HepG2 (cell line): ENCODE results near the gene ITGB3. TPM values are rescaled to one million over a fixed set of nuclear protein-coding genes. Genes with fewer than 3 reads are reported as not detected.

Experiments used
- CHD2 ChIP-seq: IDR thresholded peaks from 2 replicates; pipeline ENCODE4 v1.6.1; 2011; ENCODE audit warnings: low read depth, low read length, improper control_type of control experiment
- CREM ChIP-seq, 2 experiments: sonication (generic) in 1 of 2; formaldehyde crosslinking in 1 of 2; IDR thresholded peaks; 2 replicates each; pipeline versions ENCODE4 v1.4.0 to v1.6.1; 2016 to 2020; ENCODE audit warnings: antibody characterized with exemption in 1 of 2, mild to moderate bottlenecking in 1 of 2, missing genetic modification reagents in 1 of 2
- FLYWCH1 ChIP-seq: sonication (generic); formaldehyde crosslinking; IDR thresholded peaks from 2 replicates; pipeline ENCODE4 v1.8.1; 2023; ENCODE audit warnings: mild to moderate bottlenecking, missing genetic modification reagents
- GATAD1 ChIP-seq: IDR thresholded peaks from 2 replicates; pipeline ENCODE4 v1.6.1; 2016; ENCODE audit warnings: missing genetic modification reagents, missing compliant biosample characterization
- KMT2B ChIP-seq: IDR thresholded peaks from 2 replicates; pipeline ENCODE4 v1.6.1; 2016; ENCODE audit warnings: missing genetic modification reagents, missing compliant biosample characterization
- NFYB ChIP-seq: sonication (generic); formaldehyde crosslinking; IDR thresholded peaks from 2 replicates; pipeline ENCODE4 v1.4.0; 2020; ENCODE audit warnings: missing genetic modification reagents
- PHF5A ChIP-seq: IDR thresholded peaks from one replicate; pipeline ENCODE4 v1.6.1; 2018; ENCODE audit warnings: low read depth, missing genetic modification reagents; ENCODE audit not compliant: unreplicated experiment
- RFX5 ChIP-seq: IDR thresholded peaks from 2 replicates; pipeline ENCODE4 v1.6.1; 2011; ENCODE audit warnings: low read depth, low read length, improper control_type of control experiment
- SIN3A ChIP-seq: IDR thresholded peaks from 2 replicates; pipeline ENCODE4 v1.6.1; 2011; ENCODE audit warnings: low read depth, mild to moderate bottlenecking, control low read depth, low read length, borderline replicate concordance
- SMAD1 ChIP-seq: sonication (generic); formaldehyde crosslinking; IDR thresholded peaks from 2 replicates; pipeline ENCODE4 v1.4.0; 2020; ENCODE audit warnings: missing genetic modification reagents, low read depth, mild to moderate bottlenecking, borderline replicate concordance
- ZFP62 ChIP-seq: sonication (generic); formaldehyde crosslinking; IDR thresholded peaks from 2 replicates; pipeline ENCODE4 v1.4.0; 2020; ENCODE audit warnings: missing genetic modification reagents
- ZFP90 ChIP-seq: sonication (generic); formaldehyde crosslinking; IDR thresholded peaks from 2 replicates; pipeline ENCODE4 v1.8.0; 2022; ENCODE audit warnings: missing genetic modification reagents, mild to moderate bottlenecking, inconsistent platforms, borderline replicate concordance
- ZNF17 ChIP-seq: sonication (generic); formaldehyde crosslinking; IDR thresholded peaks from 2 replicates; pipeline ENCODE4 v1.5.0; 2020; ENCODE audit warnings: mild to moderate bottlenecking, missing genetic modification reagents
- ZNF230 ChIP-seq: sonication (generic); formaldehyde crosslinking; IDR thresholded peaks from 2 replicates; pipeline ENCODE4 v1.4.0; 2020; ENCODE audit warnings: mild to moderate bottlenecking, missing genetic modification reagents
- ZNF251 ChIP-seq: sonication (generic); formaldehyde crosslinking; IDR thresholded peaks from 2 replicates; pipeline ENCODE4 v1.9.0; 2021; ENCODE audit warnings: mild to moderate bottlenecking, missing genetic modification reagents
- ZNF563 ChIP-seq: sonication (generic); formaldehyde crosslinking; IDR thresholded peaks from 2 replicates; pipeline ENCODE4 v1.8.0; 2022; ENCODE audit warnings: mild to moderate bottlenecking, moderate library complexity, missing genetic modification reagents
- ZNF569 ChIP-seq: sonication (generic); formaldehyde crosslinking; IDR thresholded peaks from 2 replicates; pipeline ENCODE4 v1.5.0; 2020; ENCODE audit warnings: mild to moderate bottlenecking, missing genetic modification reagents, moderate library complexity, borderline replicate concordance
- ZNF572 ChIP-seq: sonication (generic); formaldehyde crosslinking; IDR thresholded peaks from 2 replicates; pipeline ENCODE4 v1.5.1; 2020; ENCODE audit warnings: mild to moderate bottlenecking, missing genetic modification reagents
- ZNF607 ChIP-seq: sonication (generic); formaldehyde crosslinking; IDR thresholded peaks from 2 replicates; pipeline ENCODE4 v1.5.1; 2020; ENCODE audit warnings: missing genetic modification reagents, mild to moderate bottlenecking, borderline replicate concordance
- ZNF674 ChIP-seq: sonication (generic); formaldehyde crosslinking; IDR thresholded peaks from 2 replicates; pipeline ENCODE4 v1.5.0; 2020; ENCODE audit warnings: low read depth, mild to moderate bottlenecking, missing genetic modification reagents
- ZNF761 ChIP-seq: sonication (generic); formaldehyde crosslinking; conservative IDR thresholded peaks from 2 replicates; pipeline ENCODE4 v1.4.0; 2020; ENCODE audit warnings: mild to moderate bottlenecking, missing genetic modification reagents
- polyA plus RNA-seq, 8 experiments: library from polyadenylated mRNA; depleted of rRNA in 3 of 8; stranded (reverse) in 7 of 8; unstranded in 1 of 8; fragments of >200 nt; fragmentation: Illumina TruSeq in 4 of 8; extraction: Trizol in 4 of 8; gene quantifications; 2 replicates each; pipeline versions ENCODE4 v1.2.1 to v1.2.3, GENCODE V29; 2011 to 2016; ENCODE audit warnings: low read depth in 4 of 8, missing spikeins in 1 of 8, mixed read lengths in 1 of 8; ENCODE audit not compliant: insufficient read depth in 1 of 8
- total RNA-seq, 5 experiments: library from RNA; depleted of rRNA; stranded (reverse); fragments of >200 nt; fragmentation: Illumina TruSeq; extraction: Trizol; gene quantifications; 2 replicates each; pipeline ENCODE4 v1.2.3, GENCODE V29; 2016; ENCODE audit warnings: low read depth in 1 of 5
- TF ChIP-seq, protein P1 (sequence below): sonication (generic); formaldehyde crosslinking; IDR thresholded peaks from 2 replicates; pipeline ENCODE4 v1.8.0; 2023; ENCODE audit warnings: mild to moderate bottlenecking, missing genetic modification reagents
- TF ChIP-seq, protein P2 (sequence below): sonication (generic); formaldehyde crosslinking; IDR thresholded peaks from 2 replicates; pipeline ENCODE4 v1.8.1; 2023; ENCODE audit warnings: mild to moderate bottlenecking, inconsistent platforms, moderate library complexity, missing genetic modification reagents, borderline replicate concordance
- TF ChIP-seq, protein P3 (sequence below): sonication (generic); formaldehyde crosslinking; IDR thresholded peaks from 2 replicates; pipeline ENCODE4 v1.5.0; 2020; ENCODE audit warnings: missing genetic modification reagents, mild to moderate bottlenecking, borderline replicate concordance
- TF ChIP-seq, protein P4 (sequence below): sonication (generic); formaldehyde crosslinking; IDR thresholded peaks from 2 replicates; pipeline ENCODE4 v1.5.0; 2020; ENCODE audit warnings: mild to moderate bottlenecking, low read depth, missing genetic modification reagents, borderline replicate concordance

ITGB3 gene
- total and polyA plus RNA-seq, 2 of the 13 experiments (the other 11 are each of a cell fraction or from before 2014, with no cell fraction given), result 0.09 to 0.31 TPM

DNA sequence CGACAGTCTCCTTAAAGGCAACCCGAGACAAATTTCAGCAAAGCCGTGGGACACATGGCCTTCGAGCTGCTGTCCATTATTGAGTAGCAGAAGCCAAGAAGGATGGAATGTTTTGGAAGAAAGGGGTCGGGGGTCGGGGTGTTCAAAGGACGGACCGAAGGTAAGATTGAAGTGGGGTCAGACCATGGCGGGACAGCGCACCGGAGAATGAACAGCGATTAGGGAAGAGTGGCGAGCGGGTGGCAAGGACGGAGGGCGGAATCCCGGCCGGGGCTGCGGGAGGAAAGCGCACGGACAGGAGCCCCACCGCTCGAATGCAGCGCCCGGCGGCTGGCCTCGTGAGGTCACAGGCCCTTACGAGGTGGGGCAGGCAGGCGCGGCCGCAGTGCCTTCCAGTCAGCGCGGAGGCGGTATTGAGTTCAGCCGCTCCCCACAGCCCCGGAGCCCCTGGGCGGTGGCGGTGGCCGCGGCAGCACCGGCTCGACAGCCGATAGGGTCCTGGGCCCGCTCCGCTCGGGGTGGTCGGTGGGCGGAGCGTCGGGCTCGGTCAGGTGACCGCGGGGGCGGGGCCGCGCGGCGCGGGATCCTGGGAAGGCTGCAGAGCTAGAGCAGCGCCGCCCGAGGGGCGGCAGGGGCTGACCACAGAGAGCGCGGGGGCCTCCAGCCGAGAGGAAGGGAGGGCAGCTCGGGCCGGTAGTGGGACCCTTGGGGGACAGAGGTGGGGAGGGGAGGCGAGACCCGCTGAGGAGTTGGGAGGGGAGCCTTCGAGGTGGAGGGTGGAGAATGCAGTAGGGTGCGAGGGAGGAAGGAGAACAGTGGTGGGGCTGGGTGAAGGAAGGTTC lies 70.0 kb downstream of the ITGB3 start, which contains the start of gene EFCAB13 (continued):
- TF ChIP-seq ZNF761, result peak; percentile 97
- TF ChIP-seq, protein P1, sequence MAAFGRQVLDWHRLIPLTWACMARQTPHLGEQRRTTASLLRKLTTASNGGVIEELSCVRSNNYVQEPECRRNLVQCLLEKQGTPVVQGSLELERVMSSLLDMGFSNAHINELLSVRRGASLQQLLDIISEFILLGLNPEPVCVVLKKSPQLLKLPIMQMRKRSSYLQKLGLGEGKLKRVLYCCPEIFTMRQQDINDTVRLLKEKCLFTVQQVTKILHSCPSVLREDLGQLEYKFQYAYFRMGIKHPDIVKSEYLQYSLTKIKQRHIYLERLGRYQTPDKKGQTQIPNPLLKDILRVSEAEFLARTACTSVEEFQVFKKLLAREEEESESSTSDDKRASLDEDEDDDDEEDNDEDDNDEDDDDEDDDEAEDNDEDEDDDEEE, result peak; percentile 96
- peak; percentile 68; the same call in 1 of the 2 replicates for TF ChIP-seq GATAD1 (CRISPR knock-in tag)
- TF ChIP-seq, protein P2, sequence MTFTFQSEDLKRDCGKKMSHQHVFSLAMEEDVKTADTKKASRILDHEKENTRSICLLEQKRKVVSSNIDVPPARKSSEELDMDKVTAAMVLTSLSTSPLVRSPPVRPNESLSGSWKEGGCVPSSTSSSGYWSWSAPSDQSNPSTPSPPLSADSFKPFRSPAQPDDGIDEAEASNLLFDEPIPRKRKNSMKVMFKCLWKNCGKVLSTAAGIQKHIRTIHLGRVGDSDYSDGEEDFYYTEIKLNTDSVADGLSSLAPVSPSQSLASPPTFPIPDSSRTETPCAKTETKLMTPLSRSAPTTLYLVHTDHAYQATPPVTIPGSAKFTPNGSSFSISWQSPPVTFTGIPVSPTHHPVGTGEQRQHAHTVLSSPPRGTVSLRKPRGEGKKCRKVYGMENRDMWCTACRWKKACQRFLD (CRISPR knock-in tag), result peak; percentile 99
- no peak for TF ChIP-seq ZNF251
- TF ChIP-seq ZNF569 (CRISPR knock-in tag), result no peak
- TF ChIP-seq, protein P3, sequence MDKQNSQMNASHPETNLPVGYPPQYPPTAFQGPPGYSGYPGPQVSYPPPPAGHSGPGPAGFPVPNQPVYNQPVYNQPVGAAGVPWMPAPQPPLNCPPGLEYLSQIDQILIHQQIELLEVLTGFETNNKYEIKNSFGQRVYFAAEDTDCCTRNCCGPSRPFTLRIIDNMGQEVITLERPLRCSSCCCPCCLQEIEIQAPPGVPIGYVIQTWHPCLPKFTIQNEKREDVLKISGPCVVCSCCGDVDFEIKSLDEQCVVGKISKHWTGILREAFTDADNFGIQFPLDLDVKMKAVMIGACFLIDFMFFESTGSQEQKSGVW (CRISPR knock-in tag), result peak; percentile 85; the same call in 1 of the 2 replicates
- TF ChIP-seq ZNF607 (CRISPR knock-in tag), result peak; percentile 98
- no peak for TF ChIP-seq ZFP62 (CRISPR knock-in tag)
- 0 out of 2 replicates have a peak, but pooled peaks have one; percentile 40 for TF ChIP-seq FLYWCH1 (CRISPR knock-in tag)
- TF ChIP-seq ZNF674 (CRISPR knock-in tag), result peak; percentile 93; the same call in 1 of the 2 replicates
- peak; percentile 17; the same call in 1 of the 2 replicates for TF ChIP-seq ZNF572
- TF ChIP-seq SMAD1 (CRISPR knock-in tag), result peak; percentile 96; the same call in 1 of the 2 replicates
- TF ChIP-seq CREM (IDR thresholded peaks at IDR 0.05), result no peak
- TF ChIP-seq CREM (CRISPR knock-in tag; IDR thresholded peaks at IDR 0.05), result no peak
- TF ChIP-seq PHF5A (CRISPR knock-in tag), result peak; percentile 26
- peak; percentile 84; the same call in 1 of the 2 replicates for TF ChIP-seq ZFP90 (CRISPR knock-in tag)
- TF ChIP-seq KMT2B, result peak; percentile 91
- TF ChIP-seq NFYB, result peak; percentile 76
- TF ChIP-seq CHD2, result no peak; the same call in 1 of the 2 replicates
- no peak for TF ChIP-seq RFX5
- TF ChIP-seq ZNF563 (CRISPR knock-in tag), result peak; percentile 98
- TF ChIP-seq ZNF230 (CRISPR knock-in tag), result peak; percentile 95; the same call in 1 of the 2 replicates
- TF ChIP-seq SIN3A, result peak; percentile 58; the same call in 1 of the 2 replicates
- TF ChIP-seq, protein P4, sequence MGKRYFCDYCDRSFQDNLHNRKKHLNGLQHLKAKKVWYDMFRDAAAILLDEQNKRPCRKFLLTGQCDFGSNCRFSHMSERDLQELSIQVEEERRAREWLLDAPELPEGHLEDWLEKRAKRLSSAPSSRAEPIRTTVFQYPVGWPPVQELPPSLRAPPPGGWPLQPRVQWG (CRISPR knock-in tag), result no peak
- TF ChIP-seq ZNF17 (CRISPR knock-in tag), result no peak
